Parathyroid adenoma (tissue), 2 donors: ENCODE measurements around the gene BLOC1S3.

ENCODE experiments used
- H2AFZ ChIP-seq: fragments of 300-600 bp; sonication (generic); one replicate; pipeline ENCODE4 v1.7.0; 2017; ENCODE audit warnings: antibody characterized with exemption, mild to moderate bottlenecking
- H3K27ac ChIP-seq: fragments of 300-600 bp; sonication (generic); one replicate; pipeline ENCODE4 v1.7.0; 2017
- H3K27me3 ChIP-seq: fragments of 300-600 bp; sonication (generic); one replicate; pipeline ENCODE4 v1.7.0; 2017; ENCODE audit warnings: low read length; ENCODE audit not compliant: control insufficient read depth, insufficient read depth
- H3K36me3 ChIP-seq: fragments of 300-600 bp; sonication (generic); one replicate; pipeline ENCODE4 v1.7.0; 2017; ENCODE audit warnings: low read length; ENCODE audit not compliant: control insufficient read depth, insufficient read depth
- H3K4me1 ChIP-seq: fragments of 300-600 bp; sonication (generic); one replicate; pipeline ENCODE4 v1.7.0; 2017; ENCODE audit warnings: control low read depth
- H3K4me2 ChIP-seq: fragments of 300-600 bp; sonication (generic); one replicate; pipeline ENCODE4 v1.7.0; 2017; ENCODE audit warnings: low read length
- H3K4me3 ChIP-seq: fragments of 300-600 bp; sonication (generic); one replicate; pipeline ENCODE4 v1.7.0; 2017; ENCODE audit warnings: low read depth, low read length
- H3K79me2 ChIP-seq: fragments of 300-600 bp; sonication (generic); one replicate; pipeline ENCODE4 v1.7.0; 2017; ENCODE audit warnings: control low read depth
- H3K9ac ChIP-seq: fragments of 300-600 bp; sonication (generic); one replicate; pipeline ENCODE4 v1.7.0; 2017; ENCODE audit warnings: mild to moderate bottlenecking
- H3K9me3 ChIP-seq: fragments of 300-600 bp; sonication (generic); one replicate; pipeline ENCODE4 v1.7.0; 2017; ENCODE audit warnings: low read length; ENCODE audit not compliant: control insufficient read depth
- CTCF ChIP-seq: fragments of 300-600 bp; sonication (generic); IDR thresholded peaks from one replicate; pipeline ENCODE4 v1.7.0; 2017; ENCODE audit warnings: antibody characterized with exemption, mild to moderate bottlenecking
- donor health status: primary hyperparathyroidism.

The BLOC1S3 gene

GRCh38 chr19:45149129-45149528, 29.5 kb upstream of the BLOC1S3 start:
- no peak for TF ChIP-seq CTCF
- H3K9me3 ChIP-seq: no peaks in the 10 kb centered on the region
- no peak overlapping the region for H3K27ac ChIP-seq
- peaks cover 4% of the 10 kb centered on the region for H3K4me1 ChIP-seq
- H3K9ac ChIP-seq: no peak overlapping the region
- H3K4me2 ChIP-seq: no peak overlapping the region
- H3K79me2 ChIP-seq: peaks cover under 1% of the 10 kb centered on the region
- H3K36me3 ChIP-seq: no peaks in the 10 kb centered on the region
- H2AFZ ChIP-seq: no peak overlapping the region
- no peaks in the 10 kb centered on the region for H3K27me3 ChIP-seq
- H3K4me3 ChIP-seq: no peak overlapping the region

GRCh38 chr19:45150180-45150579, 28.4 kb upstream of the BLOC1S3 start:
- no peak overlapping the region for H3K4me3 ChIP-seq
- no peak overlapping the region for H3K9ac ChIP-seq
- TF ChIP-seq CTCF: no peak
- no peaks in the 10 kb centered on the region for H3K36me3 ChIP-seq
- H3K4me1 ChIP-seq: peaks cover 4% of the 10 kb centered on the region
- H3K4me2 ChIP-seq: no peak overlapping the region
- H3K9me3 ChIP-seq: no peaks in the 10 kb centered on the region
- H2AFZ ChIP-seq: no peak overlapping the region
- H3K27ac ChIP-seq: no peak overlapping the region
- no peaks in the 10 kb centered on the region for H3K79me2 ChIP-seq
- no peaks in the 10 kb centered on the region for H3K27me3 ChIP-seq

DNA sequence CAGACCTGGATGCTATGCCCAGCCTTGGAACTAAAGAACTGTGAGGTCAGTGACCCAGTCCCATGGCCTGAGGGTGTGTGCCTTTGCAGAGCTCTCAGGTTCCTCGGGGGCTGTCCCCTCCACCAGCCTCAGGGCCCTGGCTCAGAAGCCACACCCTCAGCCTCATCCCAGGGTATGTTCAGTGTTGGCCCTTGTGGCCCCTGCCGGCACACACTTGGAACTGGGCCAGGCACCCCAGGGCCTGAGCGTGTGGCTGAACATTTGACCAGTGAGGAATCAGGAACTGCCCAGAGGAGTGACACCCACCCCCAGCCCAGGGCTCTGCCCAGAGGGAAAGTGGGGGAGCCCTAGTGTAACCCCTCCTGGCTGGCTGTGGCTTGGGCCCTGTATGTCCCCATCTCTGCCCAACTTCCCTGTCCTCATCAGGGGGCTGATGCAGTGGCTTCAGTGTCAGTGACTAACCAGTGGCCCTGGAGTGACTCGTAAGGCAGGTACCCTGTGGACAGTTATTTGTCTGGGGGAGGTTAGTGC, 27.8 kb upstream of the BLOC1S3 start:
- Histone ChIP-seq H3K79me2 (no peaks in the 10 kb centered on the region), H3K9me3 (no peaks in the 10 kb centered on the region), H2AFZ (no peak overlapping the region), H3K9ac (no peak overlapping the region), H3K4me1 (peaks cover 4% of the 10 kb centered on the region), H3K27me3 (no peaks in the 10 kb centered on the region), H3K27ac (no peak overlapping the region), H3K36me3 (no peaks in the 10 kb centered on the region), H3K4me3 (no peak overlapping the region), H3K4me2 (no peak overlapping the region)
- TF ChIP-seq CTCF: no peak

DNA sequence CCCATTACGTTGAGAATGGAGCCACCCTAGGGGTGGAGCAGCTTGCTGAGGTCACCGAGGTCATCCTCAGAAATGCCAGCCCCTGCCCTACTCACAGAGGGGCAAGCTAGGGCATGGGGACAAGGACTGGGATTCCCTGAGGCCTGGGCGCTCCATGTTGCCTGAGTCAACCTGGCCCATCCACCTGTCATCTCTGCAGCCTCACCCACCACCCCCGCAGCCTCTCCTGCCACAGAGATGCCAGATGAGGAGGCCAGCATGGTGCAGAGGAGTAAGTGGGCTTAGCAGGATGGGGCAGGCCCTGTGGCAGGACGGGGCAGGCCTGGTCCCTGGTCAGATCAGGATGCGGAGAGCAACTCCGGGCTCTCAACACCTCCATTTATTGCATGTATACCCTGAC, 27.3 kb upstream of the BLOC1S3 start:
- no peaks in the 10 kb centered on the region for H3K27me3 ChIP-seq
- H2AFZ ChIP-seq: no peak overlapping the region
- no peak for TF ChIP-seq CTCF
- H3K9ac ChIP-seq: no peak overlapping the region
- no peak overlapping the region for H3K4me2 ChIP-seq
- peaks cover 4% of the 10 kb centered on the region for H3K4me1 ChIP-seq
- no peaks in the 10 kb centered on the region for H3K79me2 ChIP-seq
- H3K27ac ChIP-seq: no peak overlapping the region
- H3K36me3 ChIP-seq: no peaks in the 10 kb centered on the region
- no peak overlapping the region for H3K4me3 ChIP-seq
- H3K9me3 ChIP-seq: no peaks in the 10 kb centered on the region

DNA sequence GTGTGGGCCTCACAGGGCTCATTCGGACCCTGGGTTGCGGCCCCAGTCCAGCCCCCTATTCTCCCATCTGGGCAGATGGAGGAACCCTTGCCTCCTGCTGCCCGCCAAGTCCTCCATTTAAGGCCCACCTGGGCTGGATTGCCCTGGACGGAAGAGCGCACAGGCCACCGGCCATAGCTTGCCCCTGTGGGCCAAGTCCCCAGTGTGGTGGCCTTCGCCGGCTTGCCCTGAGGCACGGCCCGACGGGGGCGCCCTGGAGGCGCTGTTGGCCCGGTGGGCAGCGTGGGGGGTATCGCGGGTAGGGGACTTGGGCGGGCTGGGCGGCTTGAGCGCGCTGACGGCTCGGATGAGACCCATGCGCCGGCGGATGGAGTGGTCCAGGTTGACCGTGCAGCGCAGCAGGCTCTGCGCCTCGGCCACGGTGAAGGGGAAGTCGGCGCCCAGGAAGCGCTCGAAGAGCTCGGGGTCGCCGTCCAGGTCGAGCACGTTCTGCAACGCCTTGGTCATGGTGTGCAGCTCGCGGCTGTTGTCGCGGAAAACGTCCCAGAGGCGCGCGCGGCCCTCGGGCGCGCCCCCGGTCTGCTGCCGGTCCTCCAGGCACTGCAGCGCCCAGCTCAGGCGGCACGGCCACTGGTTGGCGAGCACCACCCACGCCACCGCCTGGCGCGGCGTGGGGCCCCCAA, 26.6 kb upstream of the BLOC1S3 start:
- Histone ChIP-seq H3K4me3 (peak overlapping the region; percentile 15), H3K4me2 (peak overlapping the region; percentile 67), H3K79me2 (no peaks in the 10 kb centered on the region), H3K27me3 (no peaks in the 10 kb centered on the region), H3K9ac (no peak overlapping the region), H2AFZ (no peak overlapping the region), H3K27ac (no peak overlapping the region), H3K4me1 (peaks cover 4% of the 10 kb centered on the region), H3K36me3 (no peaks in the 10 kb centered on the region), H3K9me3 (no peaks in the 10 kb centered on the region)
- no peak for TF ChIP-seq CTCF
